Sigmoid colon (tissue), 7 donors: ENCODE measurements around the gene LHX6. TPM values are rescaled to one million over a fixed set of nuclear protein-coding genes. Genes with fewer than 3 reads are reported as not detected.

ENCODE experiments used
- DNase-seq: peaks from one replicate; pipeline ENCODE4 v3.0.0-alpha.2; 2019
- H3K27ac ChIP-seq, 4 donors: fragments of 200-600 bp; sonication (generic); one replicate each; pipeline ENCODE4 v1.5.1; 2016 to 2019; ENCODE audit warnings: mild to moderate bottlenecking in 1 of 4
- H3K27me3 ChIP-seq, 3 donors: fragments of 200-600 bp; sonication (generic); one replicate each; pipeline ENCODE4 v1.5.1; 2019; ENCODE audit warnings: mild to moderate bottlenecking in 1 of 3
- H3K36me3 ChIP-seq, 4 donors: fragments of 200-600 bp; sonication (generic); one replicate each; pipeline ENCODE4 v1.5.1; 2016 to 2019
- H3K4me1 ChIP-seq, 4 donors: fragments of 200-600 bp; sonication (generic); one replicate each; pipeline ENCODE4 v1.5.1; 2017 to 2019
- H3K4me3 ChIP-seq, 4 donors: fragments of 200-600 bp; sonication (generic); one replicate each; pipeline ENCODE4 v1.5.1; 2017 to 2019; ENCODE audit warnings: mild to moderate bottlenecking in 2 of 4, moderate library complexity in 1 of 4
- H3K9me3 ChIP-seq, 4 donors: fragments of 200-600 bp in 3 of 4; sonication (generic) in 3 of 4; one replicate each; pipeline versions ENCODE4 v1.5.1 to v1.6.1; 2013 to 2019
- CTCF ChIP-seq, 4 experiments: fragments of 450-650 bp in 3 of 4; fragments of 200-600 bp in 1 of 4; IDR thresholded peaks; one replicate each; pipeline ENCODE4 v1.5.1; 2016 to 2019; ENCODE audit warnings: antibody characterized with exemption in 4 of 4, mild to moderate bottlenecking in 3 of 4, moderate library complexity in 2 of 4
- EP300 ChIP-seq, 4 donors: sonication (generic); formaldehyde crosslinking; IDR thresholded peaks; one replicate each; pipeline ENCODE4 v1.6.1; 2017; ENCODE audit warnings: antibody characterized with exemption in 4 of 4
- POLR2A ChIP-seq, 2 donors: fragments of 450-650 bp; IDR thresholded peaks; one replicate each; pipeline ENCODE4 v1.6.1; 2016; ENCODE audit warnings: antibody characterized with exemption in 2 of 2, mild to moderate bottlenecking in 2 of 2, moderate library complexity in 2 of 2
- POLR2AphosphoS5 ChIP-seq, 4 donors: sonication (generic); formaldehyde crosslinking; IDR thresholded peaks; one replicate each; pipeline ENCODE4 v1.6.1; 2017; ENCODE audit warnings: antibody characterized with exemption in 4 of 4
- WGBS, 2 donors: extraction: QIAGEN DNeasy Blood & Tissue Kit; methylation state at CpG; one replicate each; pipeline ENCODE4 v1.1.7; 2013; 5-methylcytosine and 5-hydroxymethylcytosine counted together
- intact Hi-C: fragments of 100-400 bp; cut with DNase I; formaldehyde crosslinking; loops from one replicate; pipeline ENCODE4 v1.15.1; 2023
- polyA plus RNA-seq, 3 donors: library from polyadenylated mRNA; stranded (reverse); fragments of 200-250 nt; gene quantifications; one replicate each; pipeline ENCODE4 v1.2.3, GENCODE V29; 2013
- total RNA-seq, 4 donors: library from RNA; depleted of rRNA; stranded (reverse); fragments of >200 nt; gene quantifications; one replicate each; pipeline ENCODE4 v1.1.0, GENCODE V29; 2016
- donor health status: healthy with polysubstance abuse.
- donor health status: Bipolar disorder and iron deficiency.
- donor health status: healthy.

LHX6 gene
- total and polyA plus RNA-seq, 7 donors: 0.46 to 4.7 (median 1.4) TPM

GRCh38 chr9:122180633-122181032 is 48.1 kb downstream of the LHX6 start:
- no peak for TF ChIP-seq POLR2AphosphoS5 (IDR thresholded peaks at IDR 0.05)
- TF ChIP-seq EP300 (IDR thresholded peaks at IDR 0.05): no peak
- no peak for TF ChIP-seq POLR2A (IDR thresholded peaks at IDR 0.05)
- TF ChIP-seq CTCF (IDR thresholded peaks at IDR 0.05): no peak
- H3K4me1 ChIP-seq: no peaks in the 10 kb centered on the region
- 58 to 75% methylated on average over 4 of the region's 4 CpGs for WGBS, 2 donors
- H3K36me3 ChIP-seq: peaks cover 0 to 42% (median 7%) of the 10 kb centered on the region in 4 donors
- H3K9me3 ChIP-seq: no peaks in the 10 kb centered on the region
- intact Hi-C loops: no loop called here
- no peak for DNase-seq
- no peak overlapping the region for H3K27ac ChIP-seq
- H3K27me3 ChIP-seq: no peaks in the 10 kb centered on the region
- H3K4me3 ChIP-seq: no peak overlapping the region

DNA sequence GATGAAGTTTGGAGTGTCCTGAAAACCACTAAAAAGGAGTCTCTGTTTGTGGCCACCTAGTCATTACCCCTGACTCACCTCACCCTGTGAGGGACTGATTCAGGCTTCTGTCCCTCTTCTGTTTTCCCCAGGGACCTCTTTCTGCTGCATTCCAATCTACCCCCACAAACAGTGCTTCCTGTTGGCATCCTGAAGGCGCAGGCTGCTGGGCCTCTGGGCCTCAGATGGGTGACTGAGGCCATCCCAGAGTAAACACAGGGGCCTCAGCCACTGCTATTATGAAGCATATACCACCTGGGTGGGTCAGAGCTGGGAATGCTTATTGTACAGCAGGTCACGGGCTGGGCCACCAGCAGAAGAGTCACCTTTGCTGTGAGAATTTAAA is 49.1 kb downstream of the LHX6 start:
- 60 to 64% methylated on average over 2 of the region's 2 CpGs for WGBS, 2 donors
- H3K27me3 ChIP-seq: no peaks in the 10 kb centered on the region

GRCh38 chr9:122179054-122179689 is 49.6 kb downstream of the LHX6 start:
- H3K36me3 ChIP-seq: peaks cover 0 to 52% (median 16%) of the 10 kb centered on the region in 4 donors
- no peak overlapping the region for H3K4me3 ChIP-seq
- TF ChIP-seq EP300 (IDR thresholded peaks at IDR 0.05): no peak
- no peak for TF ChIP-seq POLR2AphosphoS5 (IDR thresholded peaks at IDR 0.05)
- TF ChIP-seq POLR2A (IDR thresholded peaks at IDR 0.05): no peak
- no peak for TF ChIP-seq CTCF (IDR thresholded peaks at IDR 0.05)
- no peaks in the 10 kb centered on the region for H3K9me3 ChIP-seq
- H3K27ac ChIP-seq: no peak overlapping the region
- no peaks in the 10 kb centered on the region for H3K4me1 ChIP-seq
- DNase-seq: no peak
- intact Hi-C loops: no loop called here
- H3K27me3 ChIP-seq: no peaks in the 10 kb centered on the region
- WGBS, 2 donors: 21 to 64% methylated on average over 5 of the region's 5 CpGs

More for the DNA sequence above, 49.1 kb downstream of the LHX6 start:
- Histone ChIP-seq H3K4me1 (no peaks in the 10 kb centered on the region), H3K9me3 (no peaks in the 10 kb centered on the region), H3K27ac (no peak overlapping the region), H3K4me3 (no peak overlapping the region), H3K36me3 (peaks cover 0 to 51% (median 13%) of the 10 kb centered on the region in 4 donors)
- no peak for TF ChIP-seq EP300 (IDR thresholded peaks at IDR 0.05)
- no peak for TF ChIP-seq CTCF (IDR thresholded peaks at IDR 0.05)
- TF ChIP-seq POLR2AphosphoS5 (IDR thresholded peaks at IDR 0.05): no peak
- TF ChIP-seq POLR2A (IDR thresholded peaks at IDR 0.05): no peak
- intact Hi-C loops: no loop called here
- no peak for DNase-seq

GRCh38 chr9:122176916-122177315 is 51.8 kb downstream of the LHX6 start:
- H3K4me3 ChIP-seq: no peak overlapping the region
- H3K27me3 ChIP-seq: no peaks in the 10 kb centered on the region
- DNase-seq: no peak
- intact Hi-C loops: no loop called here
- H3K4me1 ChIP-seq: no peaks in the 10 kb centered on the region
- 92% methylated on average over 2 of the region's 2 CpGs for WGBS, 2 donors
- H3K36me3 ChIP-seq: peaks cover 0 to 63% (median 17%) of the 10 kb centered on the region in 4 donors
- no peaks in the 10 kb centered on the region for H3K9me3 ChIP-seq
- no peak overlapping the region for H3K27ac ChIP-seq
- TF ChIP-seq POLR2AphosphoS5 (IDR thresholded peaks at IDR 0.05) (no peak), CTCF (IDR thresholded peaks at IDR 0.05) (no peak), EP300 (IDR thresholded peaks at IDR 0.05) (no peak), POLR2A (IDR thresholded peaks at IDR 0.05) (no peak)

DNA sequence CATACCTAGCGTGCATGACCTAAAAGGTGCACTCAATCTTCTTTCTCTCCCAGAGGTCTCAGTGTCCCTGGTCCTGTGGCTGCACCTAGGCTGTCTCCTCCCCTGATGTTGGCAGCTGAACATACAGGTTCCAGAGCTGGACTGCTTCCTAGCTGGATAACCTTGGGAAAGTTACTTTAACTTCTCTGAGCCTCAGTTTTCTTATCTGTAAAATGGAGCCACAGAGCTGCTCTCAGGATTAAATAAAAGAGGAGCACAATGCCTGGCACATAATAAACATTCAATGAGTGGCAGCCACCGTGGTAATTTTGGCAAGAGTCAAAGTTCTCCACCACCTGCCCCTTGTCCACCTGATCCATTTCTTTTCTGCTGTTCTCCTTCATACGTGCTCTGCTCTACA is 55.1 kb downstream of the LHX6 start:
- Histone ChIP-seq H3K4me3 (no peak overlapping the region), H3K27me3 (no peaks in the 10 kb centered on the region), H3K36me3 (peaks cover 0 to 54% (median 12%) of the 10 kb centered on the region in 4 donors), H3K27ac (no peak overlapping the region), H3K4me1 (peaks cover 0 to 3% (median 0%) of the 10 kb centered on the region in 4 donors), H3K9me3 (no peaks in the 10 kb centered on the region)
- intact Hi-C loops: no loop called here
- no peak for TF ChIP-seq EP300 (IDR thresholded peaks at IDR 0.05)
- no peak for TF ChIP-seq POLR2A (IDR thresholded peaks at IDR 0.05)
- no peak for TF ChIP-seq CTCF (IDR thresholded peaks at IDR 0.05)
- TF ChIP-seq POLR2AphosphoS5 (IDR thresholded peaks at IDR 0.05): no peak
- WGBS, 2 donors: 76 to 87% methylated on average over 3 of the region's 3 CpGs
- DNase-seq: no peak
